ENCODE results near the gene SYTL3. TPM values are rescaled to one million over a fixed set of nuclear protein-coding genes. Genes with fewer than 3 reads are reported as not detected.

Gene SYTL3
- total RNA-seq, 1 experiment from 2014 or later = 7.8 TPM

DNA sequence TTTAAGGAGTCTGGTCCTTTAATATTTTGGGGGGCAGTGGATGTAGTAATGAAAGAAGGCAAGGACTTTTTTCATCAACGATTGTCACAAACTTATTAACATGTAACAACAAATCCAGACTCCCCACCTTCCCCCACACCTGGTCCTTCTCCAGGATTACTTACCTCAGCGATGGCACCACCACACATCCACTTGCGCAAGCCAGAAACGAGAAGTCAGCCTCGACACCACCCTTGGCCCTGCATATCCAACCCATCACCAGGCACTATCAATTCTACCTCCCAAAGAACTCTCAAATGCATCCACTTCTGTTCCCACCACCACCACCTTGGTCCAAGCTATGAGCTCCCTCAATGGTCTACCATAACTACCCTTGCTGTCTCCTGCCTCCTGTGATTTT is 162.8 kb downstream of the SYTL3 start:
- H4K20me1 ChIP-seq (ENCODE audit: insufficient read depth) = peaks cover 100% of the 10 kb centered on the region
- CTCF ChIA-PET = no interaction called here
- peak in 1 of 2 experiments; percentile 58 for DNase-seq
- no TSS peak for BruUV-seq (replicated peaks)
- H3K9me2 ChIP-seq (ENCODE audit: insufficient read depth) = no peaks in the 10 kb centered on the region
- H3K4me3 ChIP-seq = peak overlapping the region; percentile 86
- peak overlapping the region; percentile 98 for H3K4me2 ChIP-seq
- peaks cover 100% of the 10 kb centered on the region for H3F3A ChIP-seq (ENCODE audit: insufficient read depth, low read depth)
- TF ChIP-seq, protein P1, sequence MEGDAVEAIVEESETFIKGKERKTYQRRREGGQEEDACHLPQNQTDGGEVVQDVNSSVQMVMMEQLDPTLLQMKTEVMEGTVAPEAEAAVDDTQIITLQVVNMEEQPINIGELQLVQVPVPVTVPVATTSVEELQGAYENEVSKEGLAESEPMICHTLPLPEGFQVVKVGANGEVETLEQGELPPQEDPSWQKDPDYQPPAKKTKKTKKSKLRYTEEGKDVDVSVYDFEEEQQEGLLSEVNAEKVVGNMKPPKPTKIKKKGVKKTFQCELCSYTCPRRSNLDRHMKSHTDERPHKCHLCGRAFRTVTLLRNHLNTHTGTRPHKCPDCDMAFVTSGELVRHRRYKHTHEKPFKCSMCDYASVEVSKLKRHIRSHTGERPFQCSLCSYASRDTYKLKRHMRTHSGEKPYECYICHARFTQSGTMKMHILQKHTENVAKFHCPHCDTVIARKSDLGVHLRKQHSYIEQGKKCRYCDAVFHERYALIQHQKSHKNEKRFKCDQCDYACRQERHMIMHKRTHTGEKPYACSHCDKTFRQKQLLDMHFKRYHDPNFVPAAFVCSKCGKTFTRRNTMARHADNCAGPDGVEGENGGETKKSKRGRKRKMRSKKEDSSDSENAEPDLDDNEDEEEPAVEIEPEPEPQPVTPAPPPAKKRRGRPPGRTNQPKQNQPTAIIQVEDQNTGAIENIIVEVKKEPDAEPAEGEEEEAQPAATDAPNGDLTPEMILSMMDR (conservative IDR thresholded peaks at IDR 0.05) = no peak; the same call in 1 of the 2 replicates
- TF ChIP-seq EZH2 (IDR thresholded peaks at IDR 0.05; ENCODE audit: low read depth) = no peak
- H3K27ac ChIP-seq = peak overlapping the region; percentile 92
- no peaks in the 10 kb centered on the region for H3K27me3 ChIP-seq (ENCODE audit: insufficient read depth, low read depth)
- intact Hi-C loops (cut with micrococcal nuclease; ENCODE audit: unreplicated experiment) = no loop called here
- peaks cover 99% of the 10 kb centered on the region for H3K36me3 ChIP-seq (ENCODE audit: low read depth)
- H2AFZ ChIP-seq = no peak overlapping the region
- peaks cover 83% of the 10 kb centered on the region for H3K4me1 ChIP-seq (replicated peaks; ENCODE audit: insufficient read depth)
- H3K79me2 ChIP-seq (ENCODE audit: low read depth) = peaks cover 100% of the 10 kb centered on the region
- POLR2A ChIA-PET (ENCODE audit: unreplicated experiment) = no interaction called here
- no peaks in the 10 kb centered on the region for H3K9me3 ChIP-seq (ENCODE audit: insufficient read depth, low read depth)

DNA sequence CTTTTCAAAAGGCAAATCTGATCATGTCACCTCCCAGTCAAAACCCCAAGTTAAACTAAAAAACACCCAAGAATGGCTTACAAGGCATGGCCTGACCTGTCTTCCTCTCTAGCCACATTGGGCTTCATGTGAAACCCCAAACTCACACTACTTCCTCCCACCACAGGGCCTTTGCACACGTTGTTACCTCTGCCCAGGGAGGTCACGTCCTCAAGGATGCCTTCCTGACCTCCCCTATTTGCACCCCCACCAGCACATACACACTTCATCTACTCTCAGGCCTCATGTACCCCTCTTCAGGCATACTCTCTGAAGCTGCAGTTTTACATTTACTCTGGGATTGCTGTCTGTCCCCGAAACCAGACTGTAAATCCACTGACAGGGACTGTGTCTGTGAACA is 163.2 kb downstream of the SYTL3 start:
- H3K36me3 ChIP-seq (ENCODE audit: low read depth) = peaks cover 98% of the 10 kb centered on the region
- peaks cover 99% of the 10 kb centered on the region for H4K20me1 ChIP-seq (ENCODE audit: insufficient read depth)
- POLR2A ChIA-PET (ENCODE audit: unreplicated experiment) = no interaction called here
- H3K4me3 ChIP-seq = peak overlapping the region; percentile 86
- no TSS peak for BruUV-seq (replicated peaks)
- H2AFZ ChIP-seq = no peak overlapping the region
- H3K79me2 ChIP-seq (ENCODE audit: low read depth) = peaks cover 100% of the 10 kb centered on the region
- peak overlapping the region; percentile 98 for H3K4me2 ChIP-seq
- peak overlapping the region; percentile 92 for H3K27ac ChIP-seq
- peaks cover 79% of the 10 kb centered on the region for H3K4me1 ChIP-seq (replicated peaks; ENCODE audit: insufficient read depth)
- CTCF ChIA-PET = no interaction called here
- no peaks in the 10 kb centered on the region for H3K9me2 ChIP-seq (ENCODE audit: insufficient read depth)
- H3K27me3 ChIP-seq (ENCODE audit: insufficient read depth, low read depth) = no peaks in the 10 kb centered on the region
- no peaks in the 10 kb centered on the region for H3K9me3 ChIP-seq (ENCODE audit: insufficient read depth, low read depth)
- no peak for DNase-seq
- H3F3A ChIP-seq (ENCODE audit: insufficient read depth, low read depth) = peaks cover 100% of the 10 kb centered on the region
- TF ChIP-seq, protein P1 (conservative IDR thresholded peaks at IDR 0.05) = no peak; the same call in 1 of the 2 replicates
- TF ChIP-seq EZH2 (IDR thresholded peaks at IDR 0.05; ENCODE audit: low read depth) = no peak
- intact Hi-C loops (cut with micrococcal nuclease; ENCODE audit: unreplicated experiment) = no loop called here

Small RNA genes within 50 kb of the gene (microRNA-seq; reads per million reads assigned to microRNA genes)
- gene MIR3918 (ENCODE audit: borderline number of aligned reads, borderline replicate concordance) (2.0 reads per million), gene MIR7161 (ENCODE audit: borderline number of aligned reads, borderline replicate concordance) (not detected)

Other genes starting within 250 kb of the SYTL3 start
- 14.9 and 18.7 TPM in 2 replicates for gene TMEM181, start 90.0 kb upstream of the SYTL3 start, total RNA-seq (2021)
- 99.6 and 105 TPM in 2 replicates for gene DYNLT1, start 5.3 kb upstream of the SYTL3 start, total RNA-seq (2021)
- 231 and 240 TPM in 2 replicates for gene EZR, start 169.3 kb downstream of the SYTL3 start, total RNA-seq (2021)